Liver (tissue), 9 donors: ENCODE data around the gene ASCL2. TPM values are rescaled to one million over a fixed set of nuclear protein-coding genes. Genes with fewer than 3 reads are reported as not detected.

ENCODE experiments used
- DNase-seq: peaks from one replicate; pipeline ENCODE4 v3.0.0-alpha.2; 2017; ENCODE audit warnings: low spot score
- H3K27ac ChIP-seq, 2 donors: one replicate each; pipeline ENCODE4 v1.7.0; 2013; ENCODE audit warnings: inconsistent platforms in 2 of 2, low read length in 2 of 2, control low read depth in 1 of 2, low read depth in 1 of 2, mild to moderate bottlenecking in 1 of 2
- H3K27me3 ChIP-seq, 4 donors: one replicate each; pipeline versions ENCODE4 v1.6.1 to v1.7.0; 2013; ENCODE audit warnings: low read length in 3 of 4, inconsistent platforms in 1 of 4, mild to moderate bottlenecking in 1 of 4, moderate library complexity in 1 of 4; ENCODE audit not compliant: control insufficient read depth in 4 of 4, insufficient read depth in 4 of 4
- H3K36me3 ChIP-seq, 4 donors: one replicate each; pipeline versions ENCODE4 v1.6.1 to v1.7.0; 2013; ENCODE audit warnings: low read length in 3 of 4, mild to moderate bottlenecking in 3 of 4, low read depth in 1 of 4, moderate library complexity in 1 of 4; ENCODE audit not compliant: control insufficient read depth in 4 of 4, insufficient read depth in 3 of 4
- H3K4me1 ChIP-seq, 4 donors: one replicate each; pipeline versions ENCODE4 v1.6.1 to v1.7.0; 2013; ENCODE audit warnings: low read length in 3 of 4, mild to moderate bottlenecking in 3 of 4, moderate library complexity in 1 of 4; ENCODE audit not compliant: control insufficient read depth in 4 of 4, insufficient read depth in 4 of 4
- H3K4me3 ChIP-seq, 3 donors: one replicate each; pipeline versions ENCODE4 v1.6.1 to v1.7.0; 2013; ENCODE audit warnings: low read length in 3 of 3, control low read depth in 1 of 3, low read depth in 1 of 3, mild to moderate bottlenecking in 1 of 3
- H3K9ac ChIP-seq, 2 donors: one replicate each; pipeline ENCODE4 v1.7.0; 2013; ENCODE audit warnings: low read length in 2 of 2, mild to moderate bottlenecking in 2 of 2, moderate library complexity in 2 of 2, control low read depth in 1 of 2, low read depth in 1 of 2
- H3K9me3 ChIP-seq, 4 donors: one replicate each; pipeline versions ENCODE4 v1.6.1 to v1.7.0; 2013; ENCODE audit warnings: low read length in 3 of 4; ENCODE audit not compliant: control insufficient read depth in 4 of 4
- ATF3 ChIP-seq: IDR thresholded peaks from 2 replicates; pipeline ENCODE4 v1.6.1; 2016; ENCODE audit warnings: antibody characterized with exemption
- CTCF ChIP-seq: fragments of 150-350 bp; IDR thresholded peaks from 2 replicates; pipeline ENCODE4 v1.5.1; 2017; ENCODE audit warnings: improper control_type of control experiment, low read depth, low read length; ENCODE audit not compliant: missing input control
- EGR1 ChIP-seq, 2 donors: IDR thresholded peaks; 2 replicates each; pipeline ENCODE4 v1.6.1; 2016 to 2018; ENCODE audit warnings: antibody characterized with exemption in 2 of 2, low read depth in 2 of 2
- FOXA1 ChIP-seq: IDR thresholded peaks from 2 replicates; pipeline ENCODE4 v1.6.1; 2016; ENCODE audit warnings: antibody characterized with exemption
- FOXA2 ChIP-seq: IDR thresholded peaks from 2 replicates; pipeline ENCODE4 v1.6.1; 2016; ENCODE audit warnings: antibody characterized with exemption
- GABPA ChIP-seq, 2 donors: IDR thresholded peaks in 1 of 2; conservative IDR thresholded peaks in 1 of 2; 2 replicates each; pipeline ENCODE4 v1.6.1; 2016; ENCODE audit warnings: antibody characterized with exemption in 2 of 2, mild to moderate bottlenecking in 1 of 2, moderate library complexity in 1 of 2
- HNF4A ChIP-seq, 2 donors: conservative IDR thresholded peaks; 2 replicates each; pipeline ENCODE4 v1.6.1; 2016; ENCODE audit warnings: antibody characterized with exemption in 2 of 2, mild to moderate bottlenecking in 2 of 2
- HNF4G ChIP-seq: IDR thresholded peaks from 2 replicates; pipeline ENCODE4 v1.6.1; 2016; ENCODE audit warnings: antibody characterized with exemption
- JUND ChIP-seq, 2 donors: IDR thresholded peaks; 2 replicates each; pipeline ENCODE4 v1.6.1; 2016; ENCODE audit warnings: antibody characterized with exemption in 2 of 2
- MAX ChIP-seq: IDR thresholded peaks from 2 replicates; pipeline ENCODE4 v1.6.1; 2016; ENCODE audit warnings: antibody characterized with exemption
- NR2F2 ChIP-seq: IDR thresholded peaks from 2 replicates; pipeline ENCODE4 v1.6.1; 2016; ENCODE audit warnings: antibody characterized with exemption
- RAD21 ChIP-seq, 2 donors: IDR thresholded peaks; 2 replicates each; pipeline ENCODE4 v1.6.1; 2016; ENCODE audit warnings: antibody characterized with exemption in 2 of 2, mild to moderate bottlenecking in 2 of 2
- REST ChIP-seq: IDR thresholded peaks from 2 replicates; pipeline ENCODE4 v1.6.1; 2016; ENCODE audit warnings: antibody characterized with exemption, mild to moderate bottlenecking
- RXRA ChIP-seq, 2 donors: IDR thresholded peaks; 2 replicates each; pipeline ENCODE4 v1.6.1; 2017 to 2018; ENCODE audit warnings: antibody characterized with exemption in 2 of 2, mild to moderate bottlenecking in 1 of 2
- SP1 ChIP-seq: IDR thresholded peaks from 2 replicates; pipeline ENCODE4 v1.6.1; 2018; ENCODE audit warnings: antibody characterized with exemption, mild to moderate bottlenecking
- TAF1 ChIP-seq: conservative IDR thresholded peaks from 2 replicates; pipeline ENCODE4 v1.6.1; 2016; ENCODE audit warnings: antibody characterized with exemption, mild to moderate bottlenecking
- YY1 ChIP-seq: IDR thresholded peaks from 2 replicates; pipeline ENCODE4 v1.6.1; 2016; ENCODE audit warnings: antibody characterized with exemption, mild to moderate bottlenecking
- ZBTB33 ChIP-seq: IDR thresholded peaks from 2 replicates; pipeline ENCODE4 v1.6.1; 2016; ENCODE audit warnings: antibody characterized with exemption
- WGBS: extraction: QIAGEN DNeasy Blood & Tissue Kit; methylation state at CpG from one replicate; pipeline ENCODE4 v1.1.7; 2013; 5-methylcytosine and 5-hydroxymethylcytosine counted together
- polyA plus RNA-seq, 2 donors: library from polyadenylated mRNA; stranded (reverse) in 1 of 2; unstranded in 1 of 2; fragments of 200-250 nt in 1 of 2; fragments of >200 nt in 1 of 2; fragmentation: Nextera tagmentation in 1 of 2; extraction: Ambion mirVana in 1 of 2; gene quantifications; one replicate each; pipeline versions ENCODE4 v1.2.1 to v1.2.3, GENCODE V29; 2013 to 2015
- total RNA-seq, 2 donors: library from RNA; depleted of rRNA; stranded (reverse); fragments of >200 nt; gene quantifications; one replicate each; pipeline ENCODE4 v1.2.3, GENCODE V29; 2014
- donor health status: healthy.
- donor health status: healthy.
- donor health status: healthy.
- donor health status: healthy.
- donor health status: healthy.

ASCL2 gene
- total and polyA plus RNA-seq, 4 donors = 0.17 to 0.47 (median 0.32) TPM

GRCh38 chr11:2294926-2295290 lies 24.5 kb upstream of the ASCL2 start:
- WGBS = 88% methylated on average over 8 of the region's 8 CpGs
- TF ChIP-seq HNF4G (no peak), FOXA1 (no peak), RAD21 (IDR thresholded peaks at IDR 0.05) (no peak), RXRA (IDR thresholded peaks at IDR 0.05) (no peak), HNF4A (conservative IDR thresholded peaks at IDR 0.05) (no peak), CTCF (no peak), TAF1 (no peak), REST (no peak), GABPA (IDR thresholded peaks at IDR 0.05 in 1 of 2, conservative IDR thresholded peaks at IDR 0.05 in 1 of 2) (no peak), YY1 (no peak), ATF3 (no peak), JUND (IDR thresholded peaks at IDR 0.05) (no peak), FOXA2 (no peak), EGR1 (IDR thresholded peaks at IDR 0.05; ENCODE audit: low read depth in 2 of 2) (no peak), NR2F2 (no peak), SP1 (no peak), MAX (no peak), ZBTB33 (no peak)
- peak; percentile 32 for DNase-seq

More at GRCh38 chr11:2294926-2295290, 24.5 kb upstream of the ASCL2 start:
- Histone ChIP-seq H3K27me3 (no peaks in the 10 kb centered on the region), H3K36me3 (no peaks in the 10 kb centered on the region), H3K9ac (no peak overlapping the region), H3K4me1 (no peaks in the 10 kb centered on the region), H3K9me3 (no peaks in the 10 kb centered on the region), H3K4me3 (no peak overlapping the region), H3K27ac (no peak overlapping the region)
